ENCODE results near the gene ZFYVE9. TPM values are rescaled to one million over a fixed set of nuclear protein-coding genes. Genes with fewer than 3 reads are reported as not detected.
"Not testable (repeated sequence)": the region's sequence is repeated elsewhere in the genome, so short reads cannot be mapped to it uniquely, and the experiment has no call there.

ZFYVE9 gene
- total RNA-seq, 2 donors from 2014 or later, result 0.99 to 1.8 TPM

DNA sequence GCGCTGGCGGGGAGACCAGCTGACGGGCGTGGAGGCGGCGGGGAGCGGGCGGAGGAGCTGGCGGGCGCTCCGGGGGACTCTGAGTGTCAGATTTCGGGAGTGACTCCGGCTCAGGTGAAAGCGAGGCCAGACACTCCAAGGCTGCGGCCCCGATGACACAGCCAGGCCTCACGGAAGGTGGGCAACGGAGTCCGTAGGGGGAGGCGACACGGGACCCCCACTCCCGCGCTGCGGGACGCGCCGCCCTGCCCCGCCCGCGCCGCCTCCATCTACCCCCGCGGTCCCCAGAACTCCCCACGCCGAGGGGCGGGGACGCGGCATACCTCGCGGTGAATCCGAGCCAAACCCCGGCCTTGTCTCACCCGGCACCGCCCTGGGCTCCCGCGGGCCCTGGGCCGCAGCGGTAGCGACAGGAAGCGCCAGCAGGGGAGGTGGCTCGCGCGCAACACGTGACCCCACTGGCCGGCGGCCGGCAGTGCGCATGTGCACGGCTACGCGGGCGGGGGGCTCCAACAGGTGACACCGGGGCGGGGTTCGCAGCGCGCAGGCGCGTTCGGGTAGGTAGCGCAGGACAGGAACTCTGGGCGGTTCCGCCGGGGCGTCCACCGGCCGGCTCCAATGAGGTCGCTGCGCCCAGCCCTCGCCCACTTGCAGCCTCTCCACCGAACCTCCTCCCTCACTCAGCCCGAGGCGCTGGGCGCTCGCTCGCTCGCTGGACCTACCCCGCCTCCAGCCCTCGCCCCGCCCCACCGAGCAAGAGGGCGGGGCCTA is 224.0 kb downstream of the ZFYVE9 start, which contains the start of gene CC2D1B:
Gene CC2D1B, minus strand, starts transcription at position 460 of the 771 bp plus-strand sequence. CDS start 1,585 bp downstream, outside the sequence.
- Mint-ChIP-seq H3K27ac (peak within 1 kb of the TSS; percentile 99), H3K9me3 (no peaks in the 10 kb centered on the region), H3K4me3 (peak within 1 kb of the TSS; percentile 99), H3K4me1 (peaks cover 11% of the 10 kb centered on the region), H3K27me3 (no peaks in the 10 kb centered on the region), H3K36me3 (ENCODE audit: low read depth) (peaks cover 29% of the 10 kb centered on the region)
- peak; percentile 93 for ATAC-seq (replicated peaks)

DNA sequence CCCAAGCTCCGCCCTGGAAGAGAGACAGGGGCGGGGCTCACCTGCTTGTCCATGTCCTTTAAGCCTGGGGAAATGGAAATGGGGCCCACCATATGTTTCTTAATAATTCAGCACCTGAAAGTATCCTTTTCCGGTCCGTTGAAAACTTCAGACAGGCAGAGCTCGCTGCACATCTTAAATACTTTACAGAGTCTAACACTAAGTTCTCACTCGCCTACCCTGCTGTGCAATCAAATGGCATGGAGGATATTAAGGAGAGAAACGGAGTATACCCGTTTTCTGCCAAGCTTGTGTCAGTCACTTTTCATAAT is 224.6 kb downstream of the ZFYVE9 start:
- Mint-ChIP-seq H3K9me3 (no peaks in the 10 kb centered on the region), H3K36me3 (ENCODE audit: low read depth) (peaks cover 29% of the 10 kb centered on the region), H3K4me3 (peak overlapping the region; percentile 99), H3K27ac (peak overlapping the region; percentile 64), H3K4me1 (peaks cover 11% of the 10 kb centered on the region), H3K27me3 (no peaks in the 10 kb centered on the region)
- ATAC-seq (replicated peaks), result no peak

DNA sequence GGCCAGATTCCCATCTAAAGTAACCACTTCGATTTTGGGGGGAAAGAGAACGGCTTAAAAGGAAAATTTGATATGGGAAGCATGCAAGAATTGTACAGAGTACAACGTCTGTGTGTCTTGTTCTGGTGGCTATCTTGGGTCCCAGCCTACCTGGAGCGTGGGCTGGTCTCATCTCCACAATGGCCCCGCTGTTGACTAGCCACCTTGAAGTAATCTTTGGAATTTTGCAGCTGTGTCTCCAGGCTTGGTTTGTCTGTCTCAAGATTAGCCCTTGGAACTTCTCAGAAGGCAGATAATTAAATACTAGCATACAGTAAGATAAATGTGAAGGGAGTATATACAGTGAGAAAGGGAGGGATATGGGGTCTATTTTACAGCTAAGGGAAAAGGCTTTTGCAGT is 225.4 kb downstream of the ZFYVE9 start:
- Mint-ChIP-seq H3K27me3 (no peaks in the 10 kb centered on the region), H3K9me3 (no peaks in the 10 kb centered on the region), H3K36me3 (ENCODE audit: low read depth) (peaks cover 26% of the 10 kb centered on the region), H3K4me1 (peaks cover 11% of the 10 kb centered on the region), H3K4me3 (peak overlapping the region; percentile 99), H3K27ac (no peak overlapping the region)
- no peak for ATAC-seq (replicated peaks)

DNA sequence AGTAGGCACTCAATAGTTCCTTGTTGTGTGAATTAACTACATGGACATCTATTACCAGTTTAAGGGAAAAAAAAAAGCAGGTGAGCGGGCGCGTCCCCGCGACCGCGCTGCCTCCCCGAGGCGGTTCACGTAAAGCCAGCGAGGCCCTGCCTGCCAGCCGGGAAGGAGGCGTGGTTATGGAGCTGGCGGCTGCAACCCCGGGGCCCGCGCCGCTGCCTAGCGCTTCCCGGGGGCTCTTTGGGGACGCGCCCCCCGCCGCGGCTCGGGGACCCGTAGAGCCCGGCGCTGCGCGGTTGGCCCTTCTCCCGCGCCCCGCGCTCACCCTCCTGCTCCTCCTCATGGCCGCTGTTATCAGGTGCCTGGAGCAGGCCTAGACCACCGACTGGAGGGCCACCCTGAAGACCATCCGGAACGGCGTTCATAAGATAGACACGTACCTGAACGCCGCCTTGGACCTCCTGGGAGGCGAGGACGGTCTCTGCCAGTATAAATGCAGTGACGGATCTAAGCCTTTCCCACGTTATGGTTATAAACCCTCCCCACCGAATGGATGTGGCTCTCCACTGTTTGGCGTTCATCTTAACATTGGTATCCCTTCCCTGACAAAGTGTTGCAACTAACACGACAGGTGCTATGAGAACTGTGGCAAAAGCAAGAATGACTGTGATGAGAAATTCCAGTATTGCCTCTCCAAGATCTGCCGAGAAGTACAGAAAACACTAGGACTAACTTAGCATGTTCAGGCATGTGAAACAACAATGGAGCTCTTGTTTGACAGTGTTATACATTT is 226.7 kb downstream of the ZFYVE9 start:
- no peaks in the 10 kb centered on the region for H3K27me3 Mint-ChIP-seq
- peaks cover 6% of the 10 kb centered on the region for H3K4me1 Mint-ChIP-seq
- no peak overlapping the region for H3K27ac Mint-ChIP-seq
- no peaks in the 10 kb centered on the region for H3K9me3 Mint-ChIP-seq
- peak overlapping the region; percentile 44 for H3K4me3 Mint-ChIP-seq
- ATAC-seq (replicated peaks), result no peak
- H3K36me3 Mint-ChIP-seq (ENCODE audit: low read depth), result peaks cover 31% of the 10 kb centered on the region

DNA sequence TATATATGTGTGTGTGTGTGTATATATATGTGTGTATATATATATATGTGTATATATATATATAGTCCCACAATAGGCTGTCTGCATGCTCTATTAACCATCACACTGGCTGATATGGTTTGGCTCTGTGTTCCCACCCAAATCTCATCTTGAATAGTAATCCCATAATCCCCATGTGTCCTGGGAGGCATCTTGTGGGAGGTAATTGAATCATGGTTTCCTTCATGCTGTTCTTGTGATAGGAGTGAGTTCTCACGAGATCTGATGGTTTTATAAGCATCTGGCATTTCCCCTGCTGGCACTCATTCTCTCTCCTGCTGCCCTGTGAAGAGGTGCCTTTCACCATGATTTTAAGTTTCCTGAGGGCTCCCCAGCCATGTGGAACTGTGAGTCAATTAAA is 228.0 kb downstream of the ZFYVE9 start:
- not testable (repeated sequence) for H3K27me3 Mint-ChIP-seq; H3K9me3 Mint-ChIP-seq; H3K27ac Mint-ChIP-seq; ATAC-seq (replicated peaks); H3K4me3 Mint-ChIP-seq; H3K4me1 Mint-ChIP-seq
- H3K36me3 Mint-ChIP-seq (ENCODE audit: low read depth), result peaks cover 44% of the 10 kb centered on the region

DNA sequence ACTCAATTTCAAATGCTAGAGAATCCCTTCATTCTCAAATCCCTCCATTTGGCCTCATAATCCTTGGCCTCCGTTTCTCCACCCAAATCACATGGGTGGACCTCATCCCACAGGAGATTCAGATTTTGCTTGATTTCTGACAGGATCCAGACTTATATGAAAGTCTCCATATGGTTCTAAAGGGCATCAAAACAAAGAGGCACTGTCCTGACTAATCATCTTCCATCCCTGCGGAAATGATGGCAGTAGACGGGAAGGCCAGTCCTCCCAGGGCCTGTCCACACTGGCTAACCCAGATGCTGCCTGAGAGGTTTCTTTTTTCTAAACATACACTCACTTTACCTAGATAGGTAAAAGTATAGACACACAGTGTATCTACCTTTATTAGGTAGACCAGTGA is 243.5 kb downstream of the ZFYVE9 start:
- Mint-ChIP-seq H3K27me3 (no peaks in the 10 kb centered on the region), H3K4me3 (no peak overlapping the region), H3K27ac (no peak overlapping the region), H3K9me3 (no peaks in the 10 kb centered on the region), H3K36me3 (ENCODE audit: low read depth) (peaks cover 100% of the 10 kb centered on the region), H3K4me1 (no peaks in the 10 kb centered on the region)
- no peak for ATAC-seq (replicated peaks)

DNA sequence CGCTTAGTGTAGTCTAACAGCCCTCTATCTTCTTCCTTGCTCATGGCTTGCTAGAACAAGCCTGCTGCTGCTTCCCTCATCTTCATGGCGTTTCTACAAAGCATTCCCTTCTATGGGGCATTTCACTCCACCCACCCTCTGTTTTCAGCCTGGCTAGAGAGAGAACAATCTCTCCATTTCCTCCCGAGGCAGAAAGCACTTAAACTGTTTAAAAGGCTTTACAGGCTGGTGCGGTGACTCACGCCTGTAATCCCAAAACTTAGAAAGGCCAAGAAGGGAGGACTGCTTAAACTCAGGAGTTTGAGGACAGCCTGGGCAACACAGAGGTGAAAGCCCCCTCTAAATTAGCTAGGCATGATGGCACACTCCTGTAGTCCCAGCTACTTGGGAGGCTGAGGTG is 244.6 kb downstream of the ZFYVE9 start:
- H3K36me3 Mint-ChIP-seq (ENCODE audit: low read depth), result peaks cover 100% of the 10 kb centered on the region
- no peaks in the 10 kb centered on the region for H3K9me3 Mint-ChIP-seq
- H3K27ac Mint-ChIP-seq, result no peak overlapping the region
- no peak for ATAC-seq (replicated peaks)
- no peaks in the 10 kb centered on the region for H3K4me1 Mint-ChIP-seq
- no peaks in the 10 kb centered on the region for H3K27me3 Mint-ChIP-seq
- no peak overlapping the region for H3K4me3 Mint-ChIP-seq

DNA sequence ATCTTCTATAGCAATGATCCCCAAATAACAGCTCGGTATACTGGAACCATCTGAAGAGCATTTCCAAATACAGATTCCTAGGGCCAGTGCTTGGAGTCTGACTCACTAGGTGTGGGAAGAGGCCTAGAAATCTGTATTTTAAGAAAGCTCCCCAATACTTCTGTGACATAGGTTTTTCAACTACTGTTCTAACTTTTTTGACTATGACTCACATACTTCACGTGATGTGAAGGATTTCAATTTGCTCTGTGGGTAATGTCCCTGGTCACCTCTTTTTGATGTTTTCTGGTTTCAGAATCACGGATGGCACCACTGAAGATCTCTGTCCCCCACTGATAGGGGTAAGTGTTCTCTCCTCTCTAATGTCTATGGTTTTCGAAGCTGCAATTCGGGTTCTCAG is 251.3 kb downstream of the ZFYVE9 start:
- Mint-ChIP-seq H3K36me3 (ENCODE audit: low read depth) (peaks cover 100% of the 10 kb centered on the region), H3K4me1 (peaks cover 5% of the 10 kb centered on the region), H3K27me3 (no peaks in the 10 kb centered on the region), H3K27ac (no peak overlapping the region), H3K4me3 (no peak overlapping the region), H3K9me3 (no peaks in the 10 kb centered on the region)
- peak; percentile 52 for ATAC-seq (replicated peaks)

Other genes with a start within 250 kb of the ZFYVE9 start
- under 1 TPM; 0.26 TPM for gene RAB3B, start 151.4 kb upstream of the ZFYVE9 start, total RNA-seq
- gene KTI12, start 108.3 kb upstream of the ZFYVE9 start, total RNA-seq, result 10 to 100 TPM in 1 of 2 donors, 1 to 10 TPM in 1; 9.3 to 16.2 TPM
- 10 to 100 TPM; 40.9 to 47.1 TPM for gene TXNDC12, start 86.9 kb upstream of the ZFYVE9 start, total RNA-seq
- 10 to 100 TPM; 20.2 to 29.8 TPM for gene BTF3L4, start 85.8 kb upstream of the ZFYVE9 start, total RNA-seq
- 10 to 100 TPM; 26.6 to 39.8 TPM for gene CC2D1B, start 224.1 kb downstream of the ZFYVE9 start, total RNA-seq